Skeletal muscle tissue (tissue), 4 donors: ENCODE results near the gene MAPK12. TPM values are rescaled to one million over a fixed set of nuclear protein-coding genes. Genes with fewer than 3 reads are reported as not detected.

Experiments
- H3K27ac ChIP-seq: one replicate; pipeline ENCODE4 v1.7.0; 2013; ENCODE audit warnings: mild to moderate bottlenecking, low read depth, low read length, inconsistent platforms
- H3K27me3 ChIP-seq, 3 donors: one replicate each; pipeline ENCODE4 v1.7.0; 2013; ENCODE audit warnings: low read length in 3 of 3; ENCODE audit not compliant: control insufficient read depth in 3 of 3, insufficient read depth in 3 of 3
- H3K36me3 ChIP-seq, 3 donors: one replicate each; pipeline ENCODE4 v1.7.0; 2013; ENCODE audit warnings: low read length in 3 of 3; ENCODE audit not compliant: control insufficient read depth in 3 of 3, insufficient read depth in 3 of 3
- H3K4me1 ChIP-seq, 3 donors: one replicate each; pipeline ENCODE4 v1.7.0; 2013; ENCODE audit warnings: low read length in 3 of 3, mild to moderate bottlenecking in 3 of 3; ENCODE audit not compliant: control insufficient read depth in 3 of 3, insufficient read depth in 3 of 3
- H3K4me3 ChIP-seq, 3 donors: one replicate each; pipeline ENCODE4 v1.7.0; 2013; ENCODE audit warnings: low read length in 3 of 3
- H3K9ac ChIP-seq, 3 donors: one replicate each; pipeline ENCODE4 v1.7.0; 2013; ENCODE audit warnings: low read length in 3 of 3, mild to moderate bottlenecking in 3 of 3, moderate library complexity in 2 of 3, low read depth in 1 of 3
- H3K9me3 ChIP-seq, 3 donors: one replicate each; pipeline ENCODE4 v1.7.0; 2013; ENCODE audit warnings: low read length in 3 of 3; ENCODE audit not compliant: control insufficient read depth in 3 of 3
- total RNA-seq: library from RNA; depleted of rRNA; stranded (reverse); fragments of >200 nt; gene quantifications from one replicate; pipeline ENCODE4 v1.2.3, GENCODE V29; 2014
- donor health status: Osteomylitis.

Gene MAPK12
- total RNA-seq, 1 donor from 2014 or later, result 18.8 TPM

DNA sequence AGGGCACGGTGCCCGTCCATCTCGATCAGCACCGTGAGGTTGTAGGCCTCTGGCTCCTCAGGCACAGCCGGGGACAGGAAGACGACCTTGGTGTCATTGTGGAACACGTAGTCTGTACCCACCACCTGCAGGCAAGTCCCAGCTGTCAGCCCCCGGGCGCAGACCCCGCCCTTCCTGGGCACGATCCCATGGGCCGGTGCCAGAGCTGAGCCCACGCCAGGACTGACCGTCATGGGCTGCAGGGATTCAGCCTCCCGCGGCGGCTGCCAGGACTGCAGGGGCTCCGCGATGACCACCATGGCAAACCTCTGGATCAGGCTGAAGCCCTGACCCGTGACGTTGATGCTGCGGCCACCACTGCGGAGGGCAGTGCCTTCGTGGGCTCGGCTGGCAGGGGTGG, 20.5 kb upstream of the MAPK12 start:
- no peak overlapping the region for H3K27ac ChIP-seq

GRCh38 chr22:50281384-50281760, 19.9 kb upstream of the MAPK12 start:
- Histone ChIP-seq H3K4me3 (no peak overlapping the region), H3K4me1 (no peaks in the 10 kb centered on the region), H3K36me3 (peaks cover 21 to 38% (median 35%) of the 10 kb centered on the region in 3 donors), H3K27ac (no peak overlapping the region), H3K9me3 (no peaks in the 10 kb centered on the region), H3K27me3 (no peaks in the 10 kb centered on the region), H3K9ac (no peak overlapping the region)

More for the DNA sequence above, 20.5 kb upstream of the MAPK12 start:
- Histone ChIP-seq H3K4me3 (no peak overlapping the region), H3K27me3 (no peaks in the 10 kb centered on the region), H3K9ac (no peak overlapping the region), H3K36me3 (peaks cover 24 to 40% (median 36%) of the 10 kb centered on the region in 3 donors), H3K4me1 (no peaks in the 10 kb centered on the region), H3K9me3 (no peaks in the 10 kb centered on the region)

GRCh38 chr22:50280708-50281383, 19.4 kb upstream of the MAPK12 start:
- Histone ChIP-seq H3K27me3 (no peaks in the 10 kb centered on the region), H3K4me1 (no peaks in the 10 kb centered on the region), H3K9ac (no peak overlapping the region), H3K27ac (no peak overlapping the region), H3K4me3 (no peak overlapping the region), H3K36me3 (peaks cover 18 to 34% (median 30%) of the 10 kb centered on the region in 3 donors), H3K9me3 (no peaks in the 10 kb centered on the region)

DNA sequence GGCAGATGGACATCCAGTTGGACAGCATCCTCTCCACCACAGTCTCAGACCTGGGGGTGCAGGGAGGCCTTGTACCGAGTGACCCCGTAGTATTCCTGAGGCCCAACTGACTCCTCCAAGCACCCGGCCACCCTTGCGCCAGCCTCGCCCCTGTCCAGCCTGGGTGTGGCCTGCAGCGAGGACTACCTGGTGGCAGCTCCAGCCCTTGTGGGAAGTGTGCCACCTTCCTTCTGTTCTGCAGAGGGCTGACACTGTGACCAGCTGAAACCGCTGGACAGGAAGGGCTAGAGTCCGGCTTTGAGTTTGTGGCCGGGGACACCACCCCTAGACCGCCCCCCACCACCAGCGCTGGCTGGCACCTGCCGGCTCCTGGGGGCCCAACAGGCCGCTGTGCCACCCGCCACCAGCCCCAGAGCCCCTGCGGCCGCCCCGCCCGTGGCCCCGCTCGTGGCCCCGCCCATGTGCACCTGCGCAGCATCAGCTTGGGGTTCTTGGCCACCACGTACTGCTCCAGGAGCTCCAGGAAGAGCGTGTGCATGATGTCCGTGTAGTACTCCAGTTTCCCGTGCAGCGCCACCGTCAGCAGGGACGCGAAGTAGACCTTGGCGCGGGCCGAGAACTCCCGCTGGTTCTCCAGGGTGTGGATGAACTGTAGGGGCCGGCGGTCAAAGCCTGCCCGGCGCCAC, 18.7 kb upstream of the MAPK12 start:
- no peak overlapping the region for H3K9ac ChIP-seq
- no peak overlapping the region for H3K27ac ChIP-seq
- H3K9me3 ChIP-seq, result no peaks in the 10 kb centered on the region
- H3K4me3 ChIP-seq, result no peak overlapping the region
- peaks cover 18 to 32% (median 28%) of the 10 kb centered on the region in 3 donors for H3K36me3 ChIP-seq
- no peaks in the 10 kb centered on the region for H3K4me1 ChIP-seq
- H3K27me3 ChIP-seq, result no peaks in the 10 kb centered on the region

GRCh38 chr22:50278956-50279619, 17.6 kb upstream of the MAPK12 start:
- H3K27me3 ChIP-seq, result no peaks in the 10 kb centered on the region
- no peak overlapping the region for H3K9ac ChIP-seq
- H3K36me3 ChIP-seq, result peaks cover 15 to 30% (median 28%) of the 10 kb centered on the region in 3 donors
- H3K9me3 ChIP-seq, result no peaks in the 10 kb centered on the region
- no peak overlapping the region for H3K4me3 ChIP-seq
- peaks cover 2% of the 10 kb centered on the region in 3 donors for H3K4me1 ChIP-seq
- H3K27ac ChIP-seq, result no peak overlapping the region

- no peak overlapping the region for H3K4me3 ChIP-seq
- peaks cover 2 to 6% (median 3%) of the 10 kb centered on the region in 3 donors for H3K4me1 ChIP-seq
- peaks cover 15 to 30% (median 26%) of the 10 kb centered on the region in 3 donors for H3K36me3 ChIP-seq
- no peak overlapping the region for H3K9ac ChIP-seq
- H3K27ac ChIP-seq, result no peak overlapping the region
- no peaks in the 10 kb centered on the region for H3K9me3 ChIP-seq
- H3K27me3 ChIP-seq, result no peaks in the 10 kb centered on the region
Measured at GRCh38 chr22:50278461-50278860, 17.0 kb upstream of the MAPK12 start.

DNA sequence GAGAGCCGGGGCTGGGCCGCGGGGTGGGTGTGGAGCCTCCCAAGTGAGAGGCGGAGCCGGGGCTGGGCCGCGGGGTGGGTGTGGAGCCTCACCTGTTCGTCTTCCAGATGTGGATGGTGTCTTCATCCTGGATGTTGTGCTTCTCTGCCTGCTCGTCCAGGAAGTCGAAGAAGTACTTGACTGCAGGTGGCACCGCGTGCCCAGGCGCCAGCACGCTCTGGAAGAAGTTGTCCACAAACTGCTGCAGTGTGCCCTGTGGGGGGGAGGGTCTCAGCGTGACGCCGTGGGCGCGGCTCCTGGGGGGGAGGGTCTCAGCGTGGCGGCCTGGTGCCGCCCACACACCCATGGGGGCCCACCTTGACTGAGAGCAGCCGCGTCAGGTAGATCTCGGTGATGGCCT, 16.3 kb upstream of the MAPK12 start:
- H3K4me3 ChIP-seq, result no peak overlapping the region
- peaks cover 11 to 30% (median 26%) of the 10 kb centered on the region in 3 donors for H3K36me3 ChIP-seq
- H3K9me3 ChIP-seq, result no peaks in the 10 kb centered on the region
- H3K27me3 ChIP-seq, result peaks cover 0 to 2% (median 2%) of the 10 kb centered on the region in 3 donors
- H3K4me1 ChIP-seq, result peaks cover 2 to 6% (median 3%) of the 10 kb centered on the region in 3 donors
- H3K9ac ChIP-seq, result no peak overlapping the region
- H3K27ac ChIP-seq, result no peak overlapping the region

DNA sequence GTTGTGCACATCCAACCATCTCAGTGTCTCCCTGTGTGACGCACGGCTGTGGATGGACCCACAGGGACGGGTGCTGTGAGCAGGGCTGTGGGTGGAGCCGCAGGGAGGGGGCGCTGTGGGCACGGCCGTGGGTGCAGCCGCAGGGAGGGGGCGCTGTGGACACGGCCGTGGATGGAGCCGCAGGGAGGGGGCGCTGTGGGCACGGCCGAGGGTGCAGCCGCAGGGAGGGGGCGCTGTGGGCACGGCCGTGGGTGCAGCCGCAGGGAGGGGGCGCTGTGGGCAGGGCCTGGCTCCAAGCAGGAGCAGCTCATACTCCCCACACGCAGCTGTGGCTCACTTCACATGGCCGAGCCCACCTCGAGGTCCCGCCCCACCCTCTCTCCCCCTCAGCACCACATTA, 14.7 kb upstream of the MAPK12 start:
- Histone ChIP-seq H3K27me3 (peaks cover 0 to 9% (median 7%) of the 10 kb centered on the region in 3 donors), H3K4me1 (peaks cover 4 to 13% (median 7%) of the 10 kb centered on the region in 3 donors), H3K27ac (no peak overlapping the region), H3K36me3 (peaks cover 9 to 22% (median 19%) of the 10 kb centered on the region in 3 donors), H3K4me3 (no peak overlapping the region), H3K9me3 (no peaks in the 10 kb centered on the region), H3K9ac (no peak overlapping the region)

GRCh38 chr22:50275181-50276055, 13.9 kb upstream of the MAPK12 start:
- H3K4me3 ChIP-seq, result no peak overlapping the region
- H3K4me1 ChIP-seq, result peaks cover 11 to 21% (median 14%) of the 10 kb centered on the region in 3 donors
- no peaks in the 10 kb centered on the region for H3K9me3 ChIP-seq
- H3K36me3 ChIP-seq, result peaks cover 5 to 16% (median 16%) of the 10 kb centered on the region in 3 donors
- H3K9ac ChIP-seq, result no peak overlapping the region
- H3K27me3 ChIP-seq, result peaks cover 0 to 12% (median 7%) of the 10 kb centered on the region in 3 donors
- H3K27ac ChIP-seq, result no peak overlapping the region
